Hindlimb muscle (tissue), 1 donor: ENCODE data around the gene CARD9. TPM values are rescaled to one million over a fixed set of nuclear protein-coding genes. Genes with fewer than 3 reads are reported as not detected.

Experiments used
- DNase-seq: peaks from one replicate; pipeline ENCODE4 v3.0.0-alpha.2; 2013
- polyA plus RNA-seq: library from polyadenylated mRNA; unstranded; fragments of 120-200 nt; gene quantifications from one replicate; pipeline ENCODE4 v1.2.1, GENCODE V29; 2013; ENCODE audit not compliant: insufficient read length

CARD9 gene
- polyA plus RNA-seq, 1 donor, result 1.1 TPM

GRCh38 chr9:136380381-136380780 is 6.9 kb upstream of the CARD9 start:
- no peak for DNase-seq

- no peak for DNase-seq
Observed at GRCh38 chr9:136379891-136380290, 6.4 kb upstream of the CARD9 start.

- DNase-seq, result no peak
Observed at GRCh38 chr9:136379401-136379800, 5.9 kb upstream of the CARD9 start.

- no peak for DNase-seq
Observed at GRCh38 chr9:136379003-136379287, 5.5 kb upstream of the CARD9 start.

- no peak for DNase-seq
Observed at GRCh38 chr9:136378170-136379002, 4.9 kb upstream of the CARD9 start.

GRCh38 chr9:136377341-136378169 is 4.1 kb upstream of the CARD9 start:
- no peak for DNase-seq

GRCh38 chr9:136376457-136376856 is 3.0 kb upstream of the CARD9 start:
- no peak for DNase-seq

- no peak for DNase-seq
Observed at GRCh38 chr9:136375096-136375495, 1.6 kb upstream of the CARD9 start.

- no peak for DNase-seq
Observed at GRCh38 chr9:136374183-136374575, 710 bp upstream of the CARD9 start.

GRCh38 chr9:136372561-136373299 is 739 bp downstream of the CARD9 start:
- peak; percentile 60 for DNase-seq

GRCh38 chr9:136372006-136372405 is 1.5 kb downstream of the CARD9 start:
- no peak for DNase-seq

GRCh38 chr9:136371533-136371880 is 2.0 kb downstream of the CARD9 start:
- DNase-seq, result no peak

- DNase-seq, result no peak
Observed at GRCh38 chr9:136370687-136371532, 2.6 kb downstream of the CARD9 start.

GRCh38 chr9:136370037-136370436 is 3.4 kb downstream of the CARD9 start:
- DNase-seq, result no peak

- DNase-seq, result no peak
Observed at GRCh38 chr9:136368190-136368589, 5.3 kb downstream of the CARD9 start.

- no peak for DNase-seq
Observed at GRCh38 chr9:136367296-136368145, 5.9 kb downstream of the CARD9 start.

GRCh38 chr9:136366826-136367225 is 6.6 kb downstream of the CARD9 start:
- DNase-seq, result no peak

- no peak for DNase-seq
Observed at GRCh38 chr9:136365775-136366222, 7.7 kb downstream of the CARD9 start.

- no peak for DNase-seq
Observed at GRCh38 chr9:136364942-136365774, 8.3 kb downstream of the CARD9 start.
